ENCODE data around the gene BRME1.

The BRME1 gene

GRCh38 chr19:13865571-13866462 lies 40.1 kb downstream of the BRME1 start:
- no CpG with 5 or more reads among the region's 82 CpGs for WGBS (ENCODE audit: extremely low coverage, insufficient coverage, insufficient read length)
- Histone ChIP-seq H2AFZ (ENCODE audit: insufficient read depth, low read length, poor library complexity) (no peak overlapping the region), H3K4me2 (ENCODE audit: low read length) (peak overlapping the region; percentile 79), H3K9ac (ENCODE audit: low read length) (no peak overlapping the region), H3K4ac (ENCODE audit: low read depth, low read length) (no peak overlapping the region), H3K14ac (ENCODE audit: low read length) (peak overlapping the region; percentile 18), H3K36me3 (ENCODE audit: control insufficient read depth in 1 of 2, insufficient read depth in 2 of 2, low read length in 2 of 2) (no peaks in the 10 kb centered on the region), H3K27me3 (ENCODE audit: insufficient read depth, low read length) (peaks cover 6% of the 10 kb centered on the region), H4K91ac (ENCODE audit: low read depth, low read length) (peak overlapping the region; percentile 77), H3K18ac (ENCODE audit: low read length) (peak overlapping the region; percentile 76), H2BK5ac (ENCODE audit: low read depth, low read length, poor library complexity) (peak overlapping the region; percentile 25), H4K8ac (ENCODE audit: low read depth, low read length) (peak overlapping the region; percentile 68), H3K27ac (ENCODE audit: low read depth, low read length) (no peak overlapping the region), H4K12ac (ENCODE audit: low read depth, low read length) (peak overlapping the region; percentile 49), H3K4me1 (ENCODE audit: control insufficient read depth in 1 of 2, insufficient read depth in 2 of 2, low read length in 2 of 2) (peaks cover 11 to 12% of the 10 kb centered on the region in 2 experiments), H3K23ac (ENCODE audit: low read length) (no peak overlapping the region), H3K79me1 (ENCODE audit: low read length) (peaks cover 9% of the 10 kb centered on the region), H3K79me2 (ENCODE audit: control insufficient read depth, insufficient read depth, low read length, poor library complexity) (peaks cover 8% of the 10 kb centered on the region), H2BK12ac (ENCODE audit: low read length) (no peak overlapping the region), H3K4me3 (ENCODE audit: low read depth, low read length) (peak overlapping the region; percentile 73), H3K9me3 (ENCODE audit: insufficient read depth, low read depth, low read length) (peaks cover 2% of the 10 kb centered on the region), H2AK5ac (ENCODE audit: low read length) (no peak overlapping the region), H2BK120ac (ENCODE audit: insufficient read depth, low read length, poor library complexity) (peak overlapping the region; percentile 19)
- no peak for DNase-seq

GRCh38 chr19:13864667-13865570 lies 41.0 kb downstream of the BRME1 start:
- peak overlapping the region; percentile 65 for H4K91ac ChIP-seq (ENCODE audit: low read depth, low read length)
- H2AK5ac ChIP-seq (ENCODE audit: low read length) = peak overlapping the region; percentile 0
- H3K79me2 ChIP-seq (ENCODE audit: control insufficient read depth, insufficient read depth, low read length, poor library complexity) = peaks cover 8% of the 10 kb centered on the region
- no peak overlapping the region for H3K27ac ChIP-seq (ENCODE audit: low read depth, low read length)
- H3K4me2 ChIP-seq (ENCODE audit: low read length) = peak overlapping the region; percentile 79
- H4K8ac ChIP-seq (ENCODE audit: low read depth, low read length) = peak overlapping the region; percentile 33
- H3K4me3 ChIP-seq (ENCODE audit: low read depth, low read length) = peak overlapping the region; percentile 73
- H3K36me3 ChIP-seq (ENCODE audit: control insufficient read depth in 1 of 2, insufficient read depth in 2 of 2, low read length in 2 of 2) = no peaks in the 10 kb centered on the region
- peak overlapping the region; percentile 0 for H2BK120ac ChIP-seq (ENCODE audit: insufficient read depth, low read length, poor library complexity)
- H3K14ac ChIP-seq (ENCODE audit: low read length) = peak overlapping the region; percentile 6
- peaks cover 11% of the 10 kb centered on the region for H3K79me1 ChIP-seq (ENCODE audit: low read length)
- H2AFZ ChIP-seq (ENCODE audit: insufficient read depth, low read length, poor library complexity) = peak overlapping the region; percentile 30
- no peak overlapping the region for H3K23ac ChIP-seq (ENCODE audit: low read length)
- H2BK5ac ChIP-seq (ENCODE audit: low read depth, low read length, poor library complexity) = no peak overlapping the region
- peaks cover 10 to 12% of the 10 kb centered on the region in 2 experiments for H3K4me1 ChIP-seq (ENCODE audit: control insufficient read depth in 1 of 2, insufficient read depth in 2 of 2, low read length in 2 of 2)
- H4K12ac ChIP-seq (ENCODE audit: low read depth, low read length) = no peak overlapping the region
- no peak overlapping the region for H2BK12ac ChIP-seq (ENCODE audit: low read length)
- H3K9me3 ChIP-seq (ENCODE audit: insufficient read depth, low read depth, low read length) = peaks cover 2% of the 10 kb centered on the region
- no peak overlapping the region for H3K4ac ChIP-seq (ENCODE audit: low read depth, low read length)
- peaks cover 6% of the 10 kb centered on the region for H3K27me3 ChIP-seq (ENCODE audit: insufficient read depth, low read length)
- no CpG with 5 or more reads among the region's 113 CpGs for WGBS (ENCODE audit: extremely low coverage, insufficient coverage, insufficient read length)
- no peak overlapping the region for H3K9ac ChIP-seq (ENCODE audit: low read length)
- H3K18ac ChIP-seq (ENCODE audit: low read length) = peak overlapping the region; percentile 77
- DNase-seq = no peak

DNA sequence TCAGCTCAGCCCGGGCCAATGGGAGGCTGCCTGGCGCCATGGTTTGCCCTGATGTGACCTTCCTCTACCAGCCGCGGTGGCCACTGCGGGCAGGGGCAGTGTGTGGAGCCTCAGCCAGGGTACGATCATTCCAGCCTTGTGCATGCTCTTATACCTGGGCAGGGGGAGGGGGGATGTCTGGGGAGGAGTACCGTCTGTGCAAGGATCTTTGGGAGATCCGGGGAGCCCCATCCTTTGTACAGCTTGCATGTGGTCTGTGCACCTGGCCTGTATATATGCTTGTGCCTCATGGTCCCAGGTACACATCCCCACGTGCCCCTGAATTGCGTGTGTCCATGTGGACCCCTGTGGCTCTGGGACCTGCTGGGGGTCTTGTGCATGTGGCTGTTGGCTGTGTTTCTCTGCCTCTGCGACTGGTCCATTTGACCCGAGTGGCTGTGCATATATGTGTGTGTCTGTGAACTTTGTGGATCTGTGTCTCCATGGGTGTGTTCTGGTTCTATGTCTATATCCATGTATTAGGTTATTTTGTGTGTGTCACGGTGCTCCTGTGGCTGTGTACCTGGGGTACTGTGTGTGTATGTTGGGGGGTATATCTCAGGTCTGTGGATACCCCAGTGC lies 41.8 kb downstream of the BRME1 start:
- DNase-seq = no peak
- H3K14ac ChIP-seq (ENCODE audit: low read length) = no peak overlapping the region
- peak overlapping the region; percentile 52 for H3K4me2 ChIP-seq (ENCODE audit: low read length)
- H4K8ac ChIP-seq (ENCODE audit: low read depth, low read length) = no peak overlapping the region
- peaks cover 13 to 16% of the 10 kb centered on the region in 2 experiments for H3K4me1 ChIP-seq (ENCODE audit: control insufficient read depth in 1 of 2, insufficient read depth in 2 of 2, low read length in 2 of 2)
- no peak overlapping the region for H3K4me3 ChIP-seq (ENCODE audit: low read depth, low read length)
- H3K79me2 ChIP-seq (ENCODE audit: control insufficient read depth, insufficient read depth, low read length, poor library complexity) = peaks cover 8% of the 10 kb centered on the region
- no peak overlapping the region for H2AFZ ChIP-seq (ENCODE audit: insufficient read depth, low read length, poor library complexity)
- H3K9me3 ChIP-seq (ENCODE audit: insufficient read depth, low read depth, low read length) = peaks cover 2% of the 10 kb centered on the region
- H3K36me3 ChIP-seq (ENCODE audit: control insufficient read depth in 1 of 2, insufficient read depth in 2 of 2, low read length in 2 of 2) = no peaks in the 10 kb centered on the region
- H2BK12ac ChIP-seq (ENCODE audit: low read length) = no peak overlapping the region
- H2BK5ac ChIP-seq (ENCODE audit: low read depth, low read length, poor library complexity) = no peak overlapping the region
- no peak overlapping the region for H3K23ac ChIP-seq (ENCODE audit: low read length)
- no peak overlapping the region for H3K4ac ChIP-seq (ENCODE audit: low read depth, low read length)
- no peak overlapping the region for H3K9ac ChIP-seq (ENCODE audit: low read length)
- peaks cover 6% of the 10 kb centered on the region for H3K27me3 ChIP-seq (ENCODE audit: insufficient read depth, low read length)
- H2AK5ac ChIP-seq (ENCODE audit: low read length) = no peak overlapping the region
- no peak overlapping the region for H3K18ac ChIP-seq (ENCODE audit: low read length)
- no peak overlapping the region for H3K27ac ChIP-seq (ENCODE audit: low read depth, low read length)
- H4K91ac ChIP-seq (ENCODE audit: low read depth, low read length) = no peak overlapping the region
- WGBS (ENCODE audit: extremely low coverage, insufficient coverage, insufficient read length) = no CpG with 5 or more reads among the region's 13 CpGs
- H4K12ac ChIP-seq (ENCODE audit: low read depth, low read length) = no peak overlapping the region
- peaks cover 16% of the 10 kb centered on the region for H3K79me1 ChIP-seq (ENCODE audit: low read length)
- no peak overlapping the region for H2BK120ac ChIP-seq (ENCODE audit: insufficient read depth, low read length, poor library complexity)
